ENCODE data around the gene LIF.

The LIF gene

GRCh38 chr22:30247561-30247960 is 1.0 kb upstream of the LIF start:
- Histone ChIP-seq H3K4me1 (ENCODE audit: insufficient read depth, low read length) (peaks cover 8% of the 10 kb centered on the region), H3K9ac (ENCODE audit: low read length) (no peak overlapping the region), H3K9me3 (ENCODE audit: low read length) (no peaks in the 10 kb centered on the region), H3K36me3 (ENCODE audit: insufficient read depth, low read length) (no peaks in the 10 kb centered on the region), H3K4me3 (ENCODE audit: low read depth in 1 of 2, low read length in 2 of 2) (no peak overlapping the region), H3K27ac (ENCODE audit: low read depth, low read length) (no peak overlapping the region), H3K27me3 (ENCODE audit: control insufficient read depth in 1 of 2, insufficient read depth in 2 of 2, low read length in 2 of 2) (peaks cover 8 to 40% of the 10 kb centered on the region in 2 donors)

- H3K4me1 ChIP-seq (ENCODE audit: insufficient read depth, low read length): peaks cover 8% of the 10 kb centered on the region
- H3K9me3 ChIP-seq (ENCODE audit: low read length): no peaks in the 10 kb centered on the region
- H3K27me3 ChIP-seq (ENCODE audit: control insufficient read depth in 1 of 2, insufficient read depth in 2 of 2, low read length in 2 of 2): peaks cover 8 to 40% of the 10 kb centered on the region in 2 donors
- peak overlapping the region; percentile 47 to 56 for H3K4me3 ChIP-seq (ENCODE audit: low read depth in 1 of 2, low read length in 2 of 2)
- H3K36me3 ChIP-seq (ENCODE audit: insufficient read depth, low read length): no peaks in the 10 kb centered on the region
- H3K27ac ChIP-seq (ENCODE audit: low read depth, low read length): no peak overlapping the region
- no peak overlapping the region for H3K9ac ChIP-seq (ENCODE audit: low read length)
These were observed 336 bp upstream of the LIF start for GRCh38 chr22:30246814-30247376.

GRCh38 chr22:30245181-30245984 is 1.2 kb downstream of the LIF start:
- peak overlapping the region; percentile 47 to 56 for H3K4me3 ChIP-seq (ENCODE audit: low read depth in 1 of 2, low read length in 2 of 2)
- H3K9me3 ChIP-seq (ENCODE audit: low read length): no peaks in the 10 kb centered on the region
- H3K27me3 ChIP-seq (ENCODE audit: control insufficient read depth in 1 of 2, insufficient read depth in 2 of 2, low read length in 2 of 2): peaks cover 8 to 40% of the 10 kb centered on the region in 2 donors
- no peak overlapping the region for H3K9ac ChIP-seq (ENCODE audit: low read length)
- no peak overlapping the region for H3K27ac ChIP-seq (ENCODE audit: low read depth, low read length)
- H3K4me1 ChIP-seq (ENCODE audit: insufficient read depth, low read length): peaks cover 8% of the 10 kb centered on the region
- H3K36me3 ChIP-seq (ENCODE audit: insufficient read depth, low read length): no peaks in the 10 kb centered on the region

GRCh38 chr22:30244641-30245040 is 1.9 kb downstream of the LIF start:
- Histone ChIP-seq H3K27me3 (ENCODE audit: control insufficient read depth in 1 of 2, insufficient read depth in 2 of 2, low read length in 2 of 2) (peaks cover 8 to 40% of the 10 kb centered on the region in 2 donors), H3K27ac (ENCODE audit: low read depth, low read length) (no peak overlapping the region), H3K4me1 (ENCODE audit: insufficient read depth, low read length) (peaks cover 8% of the 10 kb centered on the region), H3K9me3 (ENCODE audit: low read length) (no peaks in the 10 kb centered on the region), H3K4me3 (ENCODE audit: low read depth in 1 of 2, low read length in 2 of 2) (no peak overlapping the region), H3K36me3 (ENCODE audit: insufficient read depth, low read length) (no peaks in the 10 kb centered on the region), H3K9ac (ENCODE audit: low read length) (no peak overlapping the region)

DNA sequence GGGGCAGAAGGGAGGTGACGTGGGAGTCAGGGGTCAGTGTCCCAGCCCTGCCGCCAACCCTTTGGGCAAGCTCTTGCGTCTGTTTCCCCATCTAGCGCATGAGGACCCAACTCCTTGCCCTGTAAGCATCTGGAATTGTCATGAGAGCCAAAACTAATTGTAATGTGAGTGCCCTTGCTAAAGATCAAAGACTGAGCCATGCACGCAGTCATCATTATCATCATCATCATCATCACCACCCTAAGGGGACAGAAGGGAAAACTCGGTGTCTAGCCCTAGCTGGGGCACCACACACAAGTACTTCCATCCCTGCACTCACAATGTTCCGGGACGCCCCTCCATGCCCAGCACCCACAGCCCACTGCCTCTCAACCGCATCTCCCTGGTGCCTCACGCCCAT is 2.5 kb downstream of the LIF start:
- Histone ChIP-seq H3K27ac (ENCODE audit: low read depth, low read length) (no peak overlapping the region), H3K4me1 (ENCODE audit: insufficient read depth, low read length) (peaks cover 11% of the 10 kb centered on the region), H3K9ac (ENCODE audit: low read length) (no peak overlapping the region), H3K36me3 (ENCODE audit: insufficient read depth, low read length) (no peaks in the 10 kb centered on the region), H3K27me3 (ENCODE audit: control insufficient read depth in 1 of 2, insufficient read depth in 2 of 2, low read length in 2 of 2) (peaks cover 8 to 37% of the 10 kb centered on the region in 2 donors), H3K9me3 (ENCODE audit: low read length) (no peaks in the 10 kb centered on the region), H3K4me3 (ENCODE audit: low read depth in 1 of 2, low read length in 2 of 2) (no peak overlapping the region)

DNA sequence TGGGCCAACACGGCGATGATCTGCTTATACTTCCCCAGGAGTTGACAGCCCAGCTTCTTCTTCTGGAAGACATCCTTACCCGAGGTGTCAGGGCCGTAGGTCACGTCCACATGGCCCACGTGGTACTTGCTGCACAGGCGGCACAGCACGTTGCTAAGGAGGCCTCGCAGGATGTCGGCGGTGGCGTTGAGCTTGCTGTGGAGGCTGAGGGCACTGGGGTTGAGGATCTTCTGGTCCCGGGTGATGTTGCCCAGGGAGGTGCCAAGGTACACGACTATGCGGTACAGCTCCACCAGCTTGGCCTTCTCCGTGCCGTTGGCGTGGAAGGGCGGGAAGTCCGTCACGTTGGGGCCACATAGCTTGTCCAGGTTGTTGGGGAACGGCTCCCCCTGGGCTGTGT is 2.9 kb downstream of the LIF start:
- H3K27ac ChIP-seq (ENCODE audit: low read depth, low read length): no peak overlapping the region
- no peaks in the 10 kb centered on the region for H3K9me3 ChIP-seq (ENCODE audit: low read length)
- H3K4me1 ChIP-seq (ENCODE audit: insufficient read depth, low read length): peaks cover 13% of the 10 kb centered on the region
- no peak overlapping the region for H3K9ac ChIP-seq (ENCODE audit: low read length)
- no peaks in the 10 kb centered on the region for H3K36me3 ChIP-seq (ENCODE audit: insufficient read depth, low read length)
- no peak overlapping the region for H3K4me3 ChIP-seq (ENCODE audit: low read depth in 1 of 2, low read length in 2 of 2)
- peaks cover 8 to 33% of the 10 kb centered on the region in 2 donors for H3K27me3 ChIP-seq (ENCODE audit: control insufficient read depth in 1 of 2, insufficient read depth in 2 of 2, low read length in 2 of 2)

GRCh38 chr22:30241576-30242371 is 4.8 kb downstream of the LIF start:
- Histone ChIP-seq H3K9ac (ENCODE audit: low read length) (no peak overlapping the region), H3K36me3 (ENCODE audit: insufficient read depth, low read length) (no peaks in the 10 kb centered on the region), H3K4me1 (ENCODE audit: insufficient read depth, low read length) (peaks cover 13% of the 10 kb centered on the region), H3K27me3 (ENCODE audit: control insufficient read depth in 1 of 2, insufficient read depth in 2 of 2, low read length in 2 of 2) (peaks cover 8 to 14% of the 10 kb centered on the region in 2 donors), H3K9me3 (ENCODE audit: low read length) (no peaks in the 10 kb centered on the region), H3K27ac (ENCODE audit: low read depth, low read length) (no peak overlapping the region), H3K4me3 (ENCODE audit: low read depth in 1 of 2, low read length in 2 of 2) (no peak overlapping the region)

DNA sequence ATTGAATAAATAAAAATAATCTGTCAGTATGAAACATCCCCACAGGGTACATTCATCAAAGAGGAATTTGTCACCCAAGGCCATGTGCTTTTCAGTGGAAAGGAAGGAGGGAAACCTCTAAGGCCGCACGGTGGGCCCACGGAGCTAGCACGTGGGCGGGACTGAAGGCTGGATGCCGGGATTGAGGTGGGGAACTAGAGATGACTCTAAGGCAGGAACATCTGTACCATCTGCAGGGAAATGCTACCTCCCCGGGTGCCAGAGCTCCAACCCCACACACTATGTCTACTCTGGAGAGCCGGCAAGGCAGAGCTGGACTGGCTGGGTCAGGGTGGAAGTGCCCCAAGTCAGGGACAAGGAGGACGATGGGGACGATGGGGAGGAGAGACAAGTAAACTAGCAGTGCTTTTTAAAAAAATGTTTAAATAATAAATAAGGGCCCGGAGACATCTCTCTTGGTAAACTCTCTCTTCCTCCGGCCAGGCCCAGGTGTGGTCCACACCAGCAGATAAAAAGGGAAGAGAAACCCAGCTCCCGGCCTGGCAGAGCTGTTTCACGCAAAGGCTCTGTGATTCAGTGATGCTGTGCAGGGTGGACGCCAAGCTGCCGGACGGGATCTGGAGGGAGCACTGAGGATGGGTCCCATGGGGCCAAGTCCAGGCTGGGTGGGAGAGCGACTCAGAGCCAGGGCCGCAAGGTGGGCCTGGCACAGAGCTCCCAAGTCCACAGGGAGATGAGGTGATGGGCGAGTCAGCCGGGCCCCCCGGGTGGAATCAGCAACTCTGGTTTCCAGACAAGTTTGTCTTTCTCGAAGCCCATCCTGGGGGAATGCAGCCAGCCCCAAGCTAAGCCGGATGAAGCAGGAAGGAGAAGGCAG is 5.8 kb downstream of the LIF start:
- H3K27me3 ChIP-seq (ENCODE audit: control insufficient read depth in 1 of 2, insufficient read depth in 2 of 2, low read length in 2 of 2): peaks cover 5 to 10% of the 10 kb centered on the region in 2 donors
- H3K4me1 ChIP-seq (ENCODE audit: insufficient read depth, low read length): peaks cover 10% of the 10 kb centered on the region
- no peak overlapping the region for H3K9ac ChIP-seq (ENCODE audit: low read length)
- no peaks in the 10 kb centered on the region for H3K36me3 ChIP-seq (ENCODE audit: insufficient read depth, low read length)
- H3K4me3 ChIP-seq (ENCODE audit: low read depth in 1 of 2, low read length in 2 of 2): no peak overlapping the region
- no peaks in the 10 kb centered on the region for H3K9me3 ChIP-seq (ENCODE audit: low read length)
- H3K27ac ChIP-seq (ENCODE audit: low read depth, low read length): no peak overlapping the region

GRCh38 chr22:30239488-30240405 is 6.8 kb downstream of the LIF start:
- Histone ChIP-seq H3K4me1 (ENCODE audit: insufficient read depth, low read length) (peaks cover 8% of the 10 kb centered on the region), H3K27ac (ENCODE audit: low read depth, low read length) (no peak overlapping the region), H3K9me3 (ENCODE audit: low read length) (no peaks in the 10 kb centered on the region), H3K9ac (ENCODE audit: low read length) (no peak overlapping the region), H3K27me3 (ENCODE audit: control insufficient read depth in 1 of 2, insufficient read depth in 2 of 2, low read length in 2 of 2) (no peaks in the 10 kb centered on the region), H3K4me3 (ENCODE audit: low read depth in 1 of 2, low read length in 2 of 2) (no peak overlapping the region), H3K36me3 (ENCODE audit: insufficient read depth, low read length) (no peaks in the 10 kb centered on the region)

All from muscle layer of colon (tissue), 2 donors.